Endothelial cell of umbilical vein (primary cell): ENCODE results near the gene SDHAF2. TPM values are rescaled to one million over a fixed set of nuclear protein-coding genes. Genes with fewer than 3 reads are reported as not detected.

ENCODE experiments used
- BruUV-seq: library from RNA; stranded (reverse); fragments of 400-500 nt; replicated peaks from 2 replicates; lab custom pipeline; 2021; lab: Mats Ljungman, UMichigan
- CTCF ChIA-PET: fragments of 300-600, 350-600 bp; sonication (Branson Sonifier 250); formaldehyde crosslinking; loops from one replicate; lab custom pipeline; 2021; ENCODE audit warnings: antibody characterized with exemption, inconsistent platforms; lab: Charles Lee
- POLR2A ChIA-PET: fragments of 300-600, 350-600 bp; sonication (Branson Sonifier 250); formaldehyde crosslinking; loops from one replicate; lab custom pipeline; 2021; ENCODE audit warnings: antibody characterized with exemption, inconsistent platforms; lab: Charles Lee
- DNase-seq: peaks from one replicate; pipeline ENCODE4 v3.0.0-alpha.2; 2011; ENCODE audit warnings: low read depth, low spot score
- FAIRE-seq: peaks from 2 replicates; lab custom pipeline; 2011; peaks lifted over from hg19 to GRCh38; lab: Jason Lieb, UNC
- H2AFZ ChIP-seq: 2 replicates; pipeline ENCODE4 v1.6.0; 2012; ENCODE audit warnings: low read depth, low read length, control low read depth, inconsistent platforms
- H3K27ac ChIP-seq: 2 replicates; pipeline ENCODE4 v1.5.1; 2011; ENCODE audit warnings: low read depth, mild to moderate bottlenecking, control low read depth, low read length, moderate library complexity; ENCODE audit not compliant: insufficient read depth
- H3K27me3 ChIP-seq, 2 experiments: 2 replicates each; pipeline versions ENCODE4 v1.6.0 to v1.6.1; 2011; ENCODE audit warnings: low read length in 2 of 2, mixed read lengths in 1 of 2; ENCODE audit not compliant: control insufficient read depth in 2 of 2, insufficient read depth in 2 of 2
- H3K36me3 ChIP-seq, 2 experiments: 2 replicates in 1 of 2; 3 replicates in 1 of 2; pipeline ENCODE4 v1.5.1; 2011; ENCODE audit warnings: low read length in 2 of 2, mild to moderate bottlenecking in 1 of 2, moderate library complexity in 1 of 2; ENCODE audit not compliant: control insufficient read depth in 2 of 2, insufficient read depth in 2 of 2; ENCODE audit errors: extremely low read depth in 1 of 2
- H3K4me1 ChIP-seq: 3 replicates; pipeline ENCODE4 v1.5.1; 2011; ENCODE audit warnings: mild to moderate bottlenecking, low read length; ENCODE audit not compliant: control insufficient read depth, insufficient read depth; ENCODE audit errors: extremely low read depth
- H3K4me2 ChIP-seq: 2 replicates; pipeline ENCODE4 v1.6.1; 2011; ENCODE audit warnings: low read length, control low read depth, mixed read lengths; ENCODE audit not compliant: insufficient read depth
- H3K4me3 ChIP-seq, 3 experiments: fragments of 200-600 bp in 1 of 3; sonication (generic), shearing (Covaris generic) in 1 of 3; replicated peaks in 1 of 3; 2 replicates each; pipeline ENCODE4 v1.5.1; 2011 to 2016; ENCODE audit warnings: control low read depth in 3 of 3, low read length in 3 of 3, mild to moderate bottlenecking in 2 of 3, inconsistent platforms in 1 of 3, low read depth in 1 of 3, moderate library complexity in 1 of 3; ENCODE audit not compliant: insufficient read depth in 1 of 3
- H3K79me2 ChIP-seq: 2 replicates; pipeline ENCODE4 v1.6.0; 2012; ENCODE audit warnings: low read length, inconsistent platforms; ENCODE audit not compliant: control insufficient read depth, insufficient read depth
- H3K9ac ChIP-seq: replicated peaks from 2 replicates; pipeline ENCODE3; 2011; ENCODE audit warnings: low read length, control low read depth; ENCODE audit not compliant: insufficient read depth; ENCODE audit errors: extremely low read depth
- H3K9me1 ChIP-seq: replicated peaks from 3 replicates; pipeline ENCODE4 v1.6.0; 2011; ENCODE audit warnings: mild to moderate bottlenecking, low read length; ENCODE audit not compliant: control insufficient read depth, insufficient read depth; ENCODE audit errors: extremely low read depth
- H3K9me3 ChIP-seq: replicated peaks from 2 replicates; pipeline ENCODE4 v1.5.1; 2012; ENCODE audit warnings: low read length, inconsistent platforms; ENCODE audit not compliant: control insufficient read depth, insufficient read depth
- H4K20me1 ChIP-seq: replicated peaks from 2 replicates; pipeline ENCODE3; 2011; ENCODE audit warnings: mild to moderate bottlenecking, low read length; ENCODE audit not compliant: control insufficient read depth, insufficient read depth; ENCODE audit errors: extremely low read depth
- EZH2 ChIP-seq: IDR thresholded peaks from 2 replicates; pipeline ENCODE4 v1.6.1; 2012; ENCODE audit warnings: borderline replicate concordance, low read depth, mild to moderate bottlenecking, moderate library complexity, low read length, inconsistent platforms; ENCODE audit not compliant: severe bottlenecking
- FOS ChIP-seq: IDR thresholded peaks from 2 replicates; pipeline ENCODE4 v1.6.1; 2011; ENCODE audit warnings: mild to moderate bottlenecking, low read length, moderate library complexity, borderline replicate concordance; ENCODE audit not compliant: insufficient read depth
- GATA2 ChIP-seq: IDR thresholded peaks from 2 replicates; pipeline ENCODE4 v1.7.0; 2011; ENCODE audit warnings: low read depth, mild to moderate bottlenecking, moderate library complexity, mixed read lengths, low read length; ENCODE audit not compliant: insufficient read length, insufficient read depth
- JUN ChIP-seq: IDR thresholded peaks from 2 replicates; pipeline ENCODE4 v1.6.1; 2011; ENCODE audit warnings: borderline replicate concordance, low read depth; ENCODE audit not compliant: insufficient read length, insufficient read depth
- MYC ChIP-seq: IDR thresholded peaks from one replicate; pipeline ENCODE4 v1.6.1; 2011; ENCODE audit warnings: mild to moderate bottlenecking, low read depth, low read length
- POLR2A ChIP-seq: IDR thresholded peaks from 2 replicates; pipeline ENCODE4 v1.6.1; 2012; ENCODE audit warnings: low read depth, mild to moderate bottlenecking, control low read depth, low read length
- POLR2AphosphoS5 ChIP-seq: IDR thresholded peaks from 2 replicates; pipeline ENCODE4 v1.6.1; 2012; ENCODE audit warnings: low read depth, mild to moderate bottlenecking, control low read depth, low read length, moderate library complexity; ENCODE audit not compliant: insufficient read depth
- dilution Hi-C: fragments of 300-500 bp; cut with MboI; formaldehyde crosslinking; loops from one replicate; pipeline ENCODE4 v1.15.0; 2019; ENCODE audit warnings: low sequenced_read_pairs; ENCODE audit not compliant: extremely low pct_ligation_motif_present
- intact Hi-C: fragments of 100-400 bp; cut with micrococcal nuclease; formaldehyde crosslinking; loops from one replicate; pipeline ENCODE4 v1.10.0; 2022
- polyA plus RNA-seq, 4 experiments: library from polyadenylated mRNA; depleted of rRNA in 3 of 4; stranded (reverse) in 3 of 4; unstranded in 1 of 4; fragments of >200 nt; gene quantifications; 2 replicates each; pipeline versions ENCODE4 v1.2.1 to v1.2.3, GENCODE V29; 2011 to 2012; ENCODE audit warnings: missing spikeins in 1 of 4
- total RNA-seq: library from RNA; stranded (reverse); gene quantifications from 2 replicates; pipeline ENCODE4 v1.2.3, GENCODE V29; 2021
- TF ChIP-seq, protein P1 (sequence below), 2 donors: IDR thresholded peaks; 1 replicate in 1 of 2; 2 replicates in 1 of 2; pipeline ENCODE4 v1.5.1; 2011; ENCODE audit warnings: low read length in 2 of 2, mild to moderate bottlenecking in 2 of 2, moderate library complexity in 2 of 2, control low read depth in 1 of 2, inconsistent platforms in 1 of 2, low read depth in 1 of 2; ENCODE audit not compliant: insufficient read depth in 1 of 2; ENCODE audit errors: extremely low read depth in 1 of 2
- TF ChIP-seq, protein P2 (sequence below): IDR thresholded peaks from 2 replicates; pipeline ENCODE4 v1.6.1; 2011; ENCODE audit not compliant: insufficient read depth, insufficient read length

SDHAF2 gene
- total and polyA plus RNA-seq, 2 donors (not counting 3 experiments of a cell fraction or from before 2014, with no cell fraction given) = 44.5 to 128 TPM

- Histone ChIP-seq H3K9me3 (no peaks in the 10 kb centered on the region), H3K36me3 (peaks cover 5 to 26% of the 10 kb centered on the region in 2 experiments), H3K4me1 (no peaks in the 10 kb centered on the region), H3K4me3 (no peak overlapping the region), H4K20me1 (no peaks in the 10 kb centered on the region), H3K9me1 (no peaks in the 10 kb centered on the region), H3K27ac (no peak overlapping the region), H3K4me2 (no peak overlapping the region), H3K79me2 (peaks cover 15% of the 10 kb centered on the region), H3K9ac (no peak overlapping the region), H2AFZ (no peak overlapping the region), H3K27me3 (no peaks in the 10 kb centered on the region)
- no TSS peak for BruUV-seq
- POLR2A ChIA-PET = no interaction called here
- DNase-seq = no peak
- CTCF ChIA-PET = interaction anchor here (0.6 to 6.5 kb wide), 39 partner anchors 10 to 288 kb away, joined by 3 to 229 read pairs (median 5); partner anchors contain the start of genes CPSF7, LRRC10B, SDHAF2 and SYT7
- FAIRE-seq = no peak
- no peak for TF ChIP-seq POLR2AphosphoS5
- no peak for TF ChIP-seq POLR2A
- no peak for TF ChIP-seq EZH2
- no peak for TF ChIP-seq MYC
- TF ChIP-seq, protein P1, sequence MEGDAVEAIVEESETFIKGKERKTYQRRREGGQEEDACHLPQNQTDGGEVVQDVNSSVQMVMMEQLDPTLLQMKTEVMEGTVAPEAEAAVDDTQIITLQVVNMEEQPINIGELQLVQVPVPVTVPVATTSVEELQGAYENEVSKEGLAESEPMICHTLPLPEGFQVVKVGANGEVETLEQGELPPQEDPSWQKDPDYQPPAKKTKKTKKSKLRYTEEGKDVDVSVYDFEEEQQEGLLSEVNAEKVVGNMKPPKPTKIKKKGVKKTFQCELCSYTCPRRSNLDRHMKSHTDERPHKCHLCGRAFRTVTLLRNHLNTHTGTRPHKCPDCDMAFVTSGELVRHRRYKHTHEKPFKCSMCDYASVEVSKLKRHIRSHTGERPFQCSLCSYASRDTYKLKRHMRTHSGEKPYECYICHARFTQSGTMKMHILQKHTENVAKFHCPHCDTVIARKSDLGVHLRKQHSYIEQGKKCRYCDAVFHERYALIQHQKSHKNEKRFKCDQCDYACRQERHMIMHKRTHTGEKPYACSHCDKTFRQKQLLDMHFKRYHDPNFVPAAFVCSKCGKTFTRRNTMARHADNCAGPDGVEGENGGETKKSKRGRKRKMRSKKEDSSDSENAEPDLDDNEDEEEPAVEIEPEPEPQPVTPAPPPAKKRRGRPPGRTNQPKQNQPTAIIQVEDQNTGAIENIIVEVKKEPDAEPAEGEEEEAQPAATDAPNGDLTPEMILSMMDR (IDR thresholded peaks at IDR 0.05; ENCODE audit: extremely low read depth in 1 of 2, insufficient read depth in 1 of 2, low read depth in 1 of 2, low read length in 2 of 2) = no peak
- TF ChIP-seq GATA2 = no peak
- TF ChIP-seq FOS = no peak
- TF ChIP-seq JUN = no peak
- TF ChIP-seq, protein P2, sequence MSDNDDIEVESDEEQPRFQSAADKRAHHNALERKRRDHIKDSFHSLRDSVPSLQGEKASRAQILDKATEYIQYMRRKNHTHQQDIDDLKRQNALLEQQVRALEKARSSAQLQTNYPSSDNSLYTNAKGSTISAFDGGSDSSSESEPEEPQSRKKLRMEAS = no peak
- dilution Hi-C loops = no loop called here
- intact Hi-C loops = no loop called here
Measured at GRCh38 chr11:61445516-61445915, 15.6 kb downstream of the SDHAF2 start.
